ENCODE results near the gene CLEC11A. TPM values are rescaled to one million over a fixed set of nuclear protein-coding genes. Genes with fewer than 3 reads are reported as not detected.
"Not testable (repeated sequence)": the region's sequence is repeated elsewhere in the genome, so short reads cannot be mapped to it uniquely, and the experiment has no call there.

The CLEC11A gene
- total RNA-seq, 2 experiments from 2014 or later, result 2.0 to 4.5 TPM

DNA sequence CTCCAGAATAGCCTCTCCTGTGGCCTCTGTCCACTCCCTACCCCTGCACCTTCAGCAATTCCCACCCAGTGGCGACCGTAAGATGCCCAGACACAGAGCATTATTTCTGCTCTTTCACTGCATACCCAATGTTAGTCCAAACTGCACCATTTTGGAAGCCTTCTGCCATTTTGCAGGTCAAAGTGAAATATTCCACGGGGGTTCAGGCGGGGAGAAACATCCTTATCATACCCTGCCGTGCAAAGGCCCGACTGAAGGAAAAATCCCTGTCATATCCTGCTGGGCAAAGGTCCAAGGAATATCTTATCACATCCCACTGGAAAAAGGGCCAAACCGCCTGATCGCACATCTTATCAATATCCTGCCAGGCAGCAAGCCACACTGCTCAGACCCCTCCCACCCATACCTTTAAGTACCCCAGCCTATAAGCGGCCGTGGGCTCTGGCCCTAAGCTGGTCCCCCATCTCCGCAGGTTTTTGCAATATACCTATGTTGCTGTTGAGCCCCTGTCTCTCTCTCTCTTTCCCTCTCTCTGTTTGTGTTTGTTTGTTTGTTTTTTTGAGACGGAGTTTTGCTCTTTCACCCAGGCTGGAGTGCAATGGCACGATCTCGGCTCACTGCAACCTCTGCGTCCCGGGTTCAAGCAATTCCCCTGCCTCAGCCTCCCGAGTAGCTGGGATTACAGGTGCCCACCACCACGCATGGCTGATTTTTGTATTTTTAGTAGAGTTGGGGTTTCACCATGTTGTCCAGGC, 18.2 kb downstream of the CLEC11A start:
- Histone ChIP-seq H3K9me2 (ENCODE audit: insufficient read depth, low read length) (no peaks in the 10 kb centered on the region), H3K9me3 (ENCODE audit: low read length) (no peaks in the 10 kb centered on the region), H4K20me1 (ENCODE audit: insufficient read depth, low read length) (no peaks in the 10 kb centered on the region), H3K4me1 (ENCODE audit: insufficient read depth, low read length, poor library complexity, severe bottlenecking) (no peaks in the 10 kb centered on the region), H3K27ac (ENCODE audit: low read depth, low read length, poor library complexity, severe bottlenecking) (no peak overlapping the region), H3K79me2 (ENCODE audit: insufficient read depth, low read depth, low read length) (no peaks in the 10 kb centered on the region), H3K4me2 (ENCODE audit: low read length) (no peak overlapping the region), H2AFZ (ENCODE audit: low read length) (no peak overlapping the region), H3K4me3 (ENCODE audit: low read depth, low read length, poor library complexity, severe bottlenecking) (no peak overlapping the region), H3K36me3 (ENCODE audit: insufficient read depth, low read length) (no peaks in the 10 kb centered on the region)
- no peak for TF ChIP-seq EZH2phosphoT487 (IDR thresholded peaks at IDR 0.05; ENCODE audit: borderline replicate concordance, low read depth, low read length)
- TF ChIP-seq, protein P1, sequence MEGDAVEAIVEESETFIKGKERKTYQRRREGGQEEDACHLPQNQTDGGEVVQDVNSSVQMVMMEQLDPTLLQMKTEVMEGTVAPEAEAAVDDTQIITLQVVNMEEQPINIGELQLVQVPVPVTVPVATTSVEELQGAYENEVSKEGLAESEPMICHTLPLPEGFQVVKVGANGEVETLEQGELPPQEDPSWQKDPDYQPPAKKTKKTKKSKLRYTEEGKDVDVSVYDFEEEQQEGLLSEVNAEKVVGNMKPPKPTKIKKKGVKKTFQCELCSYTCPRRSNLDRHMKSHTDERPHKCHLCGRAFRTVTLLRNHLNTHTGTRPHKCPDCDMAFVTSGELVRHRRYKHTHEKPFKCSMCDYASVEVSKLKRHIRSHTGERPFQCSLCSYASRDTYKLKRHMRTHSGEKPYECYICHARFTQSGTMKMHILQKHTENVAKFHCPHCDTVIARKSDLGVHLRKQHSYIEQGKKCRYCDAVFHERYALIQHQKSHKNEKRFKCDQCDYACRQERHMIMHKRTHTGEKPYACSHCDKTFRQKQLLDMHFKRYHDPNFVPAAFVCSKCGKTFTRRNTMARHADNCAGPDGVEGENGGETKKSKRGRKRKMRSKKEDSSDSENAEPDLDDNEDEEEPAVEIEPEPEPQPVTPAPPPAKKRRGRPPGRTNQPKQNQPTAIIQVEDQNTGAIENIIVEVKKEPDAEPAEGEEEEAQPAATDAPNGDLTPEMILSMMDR (conservative IDR thresholded peaks at IDR 0.05; ENCODE audit: low read length), result no peak
- POLR2A ChIA-PET, result interaction anchor here (0.9 kb wide), 1 partner anchor 460 kb away, joined by 3 read pairs; no protein-coding TSS in a partner anchor
- CTCF ChIA-PET (ENCODE audit: unreplicated experiment), result no interaction called here
- DNase-seq (ENCODE audit: low spot score), result no peak
- intact Hi-C loops (cut with micrococcal nuclease; ENCODE audit: unreplicated experiment), result no loop called here
- BruUV-seq (replicated peaks), result no TSS peak

DNA sequence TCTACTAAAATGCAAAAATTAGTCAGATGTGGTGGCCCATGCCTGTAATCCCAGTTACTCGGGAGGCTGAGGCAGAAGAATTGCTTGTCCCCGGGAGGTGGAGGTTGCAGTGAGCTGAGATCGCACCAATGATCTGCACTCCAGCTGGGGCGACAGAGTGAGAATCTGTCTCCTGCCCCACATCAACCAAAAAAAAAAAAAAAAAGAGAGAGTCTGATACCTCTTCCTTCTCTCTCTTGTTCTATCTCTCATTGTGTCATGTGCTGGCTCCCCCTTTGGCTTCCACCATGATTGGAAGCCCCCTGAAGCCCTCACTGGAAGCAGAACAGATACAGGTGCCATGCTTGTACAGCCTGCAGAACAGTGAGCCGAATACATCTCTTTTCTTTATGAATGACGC, 20.4 kb downstream of the CLEC11A start:
- Histone ChIP-seq H4K20me1 (ENCODE audit: insufficient read depth, low read length) (no peaks in the 10 kb centered on the region), H3K4me3 (ENCODE audit: low read depth, low read length, poor library complexity, severe bottlenecking) (no peak overlapping the region), H2AFZ (ENCODE audit: low read length) (no peak overlapping the region), H3K36me3 (ENCODE audit: insufficient read depth, low read length) (no peaks in the 10 kb centered on the region), H3K79me2 (ENCODE audit: insufficient read depth, low read depth, low read length) (no peaks in the 10 kb centered on the region), H3K4me2 (ENCODE audit: low read length) (no peak overlapping the region), H3K4me1 (ENCODE audit: insufficient read depth, low read length, poor library complexity, severe bottlenecking) (no peaks in the 10 kb centered on the region), H3K9me3 (ENCODE audit: low read length) (no peaks in the 10 kb centered on the region), H3K27ac (ENCODE audit: low read depth, low read length, poor library complexity, severe bottlenecking) (no peak overlapping the region), H3K9me2 (ENCODE audit: insufficient read depth, low read length) (no peaks in the 10 kb centered on the region)
- ChIA-PET CTCF (ENCODE audit: unreplicated experiment) (no interaction called here), POLR2A (no interaction called here)
- no TSS peak for BruUV-seq (replicated peaks)
- intact Hi-C loops (cut with micrococcal nuclease; ENCODE audit: unreplicated experiment), result no loop called here
- TF ChIP-seq, protein P1 (conservative IDR thresholded peaks at IDR 0.05; ENCODE audit: low read length), result no peak
- no peak for TF ChIP-seq EZH2phosphoT487 (IDR thresholded peaks at IDR 0.05; ENCODE audit: borderline replicate concordance, low read depth, low read length)
- no peak for DNase-seq (ENCODE audit: low spot score)

DNA sequence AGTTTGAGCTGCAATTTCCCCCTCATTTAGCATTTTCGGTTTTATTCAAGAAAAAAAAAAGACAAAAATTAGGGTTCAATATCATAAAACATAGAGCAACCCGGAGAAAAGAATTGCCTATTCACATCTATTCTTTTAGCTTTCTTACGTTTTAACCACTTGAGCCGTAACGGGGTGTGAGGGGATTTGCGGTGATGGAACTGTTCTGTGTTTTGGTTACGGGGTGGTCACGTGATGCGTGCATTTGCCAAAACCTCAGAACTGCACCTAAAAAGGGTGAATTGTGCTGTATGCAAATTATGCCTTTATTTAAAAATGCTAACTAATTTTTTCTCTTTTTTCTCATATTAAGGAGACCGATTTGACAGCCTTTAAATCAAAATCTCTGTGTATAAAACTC, 22.1 kb downstream of the CLEC11A start:
- no peaks in the 10 kb centered on the region for H3K9me3 ChIP-seq (ENCODE audit: low read length)
- H3K9me2 ChIP-seq (ENCODE audit: insufficient read depth, low read length), result no peaks in the 10 kb centered on the region
- no peaks in the 10 kb centered on the region for H3K36me3 ChIP-seq (ENCODE audit: insufficient read depth, low read length)
- CTCF ChIA-PET (ENCODE audit: unreplicated experiment), result no interaction called here
- no TSS peak for BruUV-seq (replicated peaks)
- no peak overlapping the region for H2AFZ ChIP-seq (ENCODE audit: low read length)
- POLR2A ChIA-PET, result no interaction called here
- no peak overlapping the region for H3K4me3 ChIP-seq (ENCODE audit: low read depth, low read length, poor library complexity, severe bottlenecking)
- no peaks in the 10 kb centered on the region for H4K20me1 ChIP-seq (ENCODE audit: insufficient read depth, low read length)
- H3K79me2 ChIP-seq (ENCODE audit: insufficient read depth, low read depth, low read length), result no peaks in the 10 kb centered on the region
- no peak for TF ChIP-seq EZH2phosphoT487 (IDR thresholded peaks at IDR 0.05; ENCODE audit: borderline replicate concordance, low read depth, low read length)
- TF ChIP-seq, protein P1 (conservative IDR thresholded peaks at IDR 0.05; ENCODE audit: low read length), result no peak
- no peaks in the 10 kb centered on the region for H3K4me1 ChIP-seq (ENCODE audit: insufficient read depth, low read length, poor library complexity, severe bottlenecking)
- no peak overlapping the region for H3K4me2 ChIP-seq (ENCODE audit: low read length)
- H3K27ac ChIP-seq (ENCODE audit: low read depth, low read length, poor library complexity, severe bottlenecking), result no peak overlapping the region
- no peak for DNase-seq (ENCODE audit: low spot score)
- intact Hi-C loops (cut with micrococcal nuclease; ENCODE audit: unreplicated experiment), result no loop called here

DNA sequence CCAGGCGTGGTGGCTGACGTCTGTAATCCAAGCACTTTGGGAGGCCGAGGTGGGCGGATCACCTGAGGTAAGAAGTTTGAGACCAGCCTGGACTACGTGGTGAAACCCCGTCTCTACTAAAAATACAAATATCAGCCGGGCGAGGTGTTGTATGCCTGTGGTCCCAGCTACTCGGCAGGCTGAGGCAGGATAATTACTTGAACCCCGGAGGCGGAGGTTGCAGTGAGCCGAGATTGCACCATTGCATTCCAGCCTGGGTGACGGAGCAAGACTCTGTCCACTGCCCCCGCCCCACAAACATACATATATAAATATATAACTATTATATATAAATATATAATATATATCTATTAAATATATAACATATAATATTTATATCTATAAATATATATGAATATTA, 24.0 kb downstream of the CLEC11A start:
- H3K36me3 ChIP-seq (ENCODE audit: insufficient read depth, low read length), result not testable (repeated sequence)

More for the DNA sequence above, 24.0 kb downstream of the CLEC11A start:
- H3K27ac ChIP-seq (ENCODE audit: low read depth, low read length, poor library complexity, severe bottlenecking); CTCF ChIA-PET (ENCODE audit: unreplicated experiment); H3K4me1 ChIP-seq (ENCODE audit: insufficient read depth, low read length, poor library complexity, severe bottlenecking); H3K9me2 ChIP-seq (ENCODE audit: insufficient read depth, low read length); DNase-seq (ENCODE audit: low spot score); POLR2A ChIA-PET; H3K4me2 ChIP-seq (ENCODE audit: low read length); H3K9me3 ChIP-seq (ENCODE audit: low read length); H4K20me1 ChIP-seq (ENCODE audit: insufficient read depth, low read length); intact Hi-C loops (cut with micrococcal nuclease; ENCODE audit: unreplicated experiment); H3K4me3 ChIP-seq (ENCODE audit: low read depth, low read length, poor library complexity, severe bottlenecking); H3K79me2 ChIP-seq (ENCODE audit: insufficient read depth, low read depth, low read length); BruUV-seq (replicated peaks); H2AFZ ChIP-seq (ENCODE audit: low read length): not testable (repeated sequence)

Data from OCI-LY7 (cell line).